GM12873 (cell line): Measurements from ENCODE around the gene BUB1.

Experiments
- TF ChIP-seq, protein P1 (sequence below): IDR thresholded peaks from 2 replicates; pipeline ENCODE4 v1.5.1; 2012; ENCODE audit warnings: low read depth, mild to moderate bottlenecking, moderate library complexity, low read length, control low read depth; ENCODE audit not compliant: insufficient read depth; ENCODE audit errors: missing control alignments

The BUB1 gene

GRCh38 chr2:110645616-110646015 is 32.2 kb downstream of the BUB1 start:
- TF ChIP-seq, protein P1, sequence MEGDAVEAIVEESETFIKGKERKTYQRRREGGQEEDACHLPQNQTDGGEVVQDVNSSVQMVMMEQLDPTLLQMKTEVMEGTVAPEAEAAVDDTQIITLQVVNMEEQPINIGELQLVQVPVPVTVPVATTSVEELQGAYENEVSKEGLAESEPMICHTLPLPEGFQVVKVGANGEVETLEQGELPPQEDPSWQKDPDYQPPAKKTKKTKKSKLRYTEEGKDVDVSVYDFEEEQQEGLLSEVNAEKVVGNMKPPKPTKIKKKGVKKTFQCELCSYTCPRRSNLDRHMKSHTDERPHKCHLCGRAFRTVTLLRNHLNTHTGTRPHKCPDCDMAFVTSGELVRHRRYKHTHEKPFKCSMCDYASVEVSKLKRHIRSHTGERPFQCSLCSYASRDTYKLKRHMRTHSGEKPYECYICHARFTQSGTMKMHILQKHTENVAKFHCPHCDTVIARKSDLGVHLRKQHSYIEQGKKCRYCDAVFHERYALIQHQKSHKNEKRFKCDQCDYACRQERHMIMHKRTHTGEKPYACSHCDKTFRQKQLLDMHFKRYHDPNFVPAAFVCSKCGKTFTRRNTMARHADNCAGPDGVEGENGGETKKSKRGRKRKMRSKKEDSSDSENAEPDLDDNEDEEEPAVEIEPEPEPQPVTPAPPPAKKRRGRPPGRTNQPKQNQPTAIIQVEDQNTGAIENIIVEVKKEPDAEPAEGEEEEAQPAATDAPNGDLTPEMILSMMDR, result no peak

GRCh38 chr2:110644357-110644756 is 33.5 kb downstream of the BUB1 start:
- TF ChIP-seq, protein P1, result no peak

- TF ChIP-seq, protein P1, result no peak
Observed at GRCh38 chr2:110642360-110642759, 35.5 kb downstream of the BUB1 start.

- TF ChIP-seq, protein P1, result no peak
Observed at GRCh38 chr2:110639972-110640371, 37.9 kb downstream of the BUB1 start.

GRCh38 chr2:110638952-110639695 is 38.7 kb downstream of the BUB1 start:
- TF ChIP-seq, protein P1, result no peak

DNA sequence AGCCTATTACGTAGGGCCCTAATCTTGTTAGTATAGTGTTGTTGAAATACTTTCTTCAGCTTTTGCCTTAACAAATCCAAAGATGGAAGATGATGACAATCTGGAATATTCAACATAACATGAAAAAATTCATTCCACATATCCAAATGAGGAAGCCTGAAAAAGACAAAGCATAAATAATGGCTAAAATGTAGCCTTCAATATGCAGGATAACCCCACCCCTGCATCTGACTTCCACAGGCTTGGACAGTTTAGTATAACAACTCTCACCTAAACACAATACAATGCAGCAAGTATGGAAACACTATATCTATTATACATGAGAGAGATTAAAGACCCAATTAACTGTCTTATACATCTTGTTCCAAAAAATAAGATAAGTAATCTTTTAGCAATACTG is 39.9 kb downstream of the BUB1 start:
- TF ChIP-seq, protein P1, result no peak

- TF ChIP-seq, protein P1, result no peak
Observed at GRCh38 chr2:110637093-110637492, 40.8 kb downstream of the BUB1 start.
